Embryonic facial prominence (tissue), 1 donor: ENCODE data around the gene ENOX1.

Source experiments
- DNase-seq: peaks from one replicate; pipeline ENCODE4 v3.0.0-alpha.2; 2016; ENCODE audit errors: extremely low spot score

The ENOX1 gene

GRCh38 chr13:43608400-43609137 is 178.2 kb downstream of the ENOX1 start:
- no peak for DNase-seq

- no peak for DNase-seq
Observed at GRCh38 chr13:43597599-43597945, 189.2 kb downstream of the ENOX1 start.

GRCh38 chr13:43596924-43597598 is 189.7 kb downstream of the ENOX1 start:
- no peak for DNase-seq

- no peak for DNase-seq
Observed at GRCh38 chr13:43596006-43596405, 190.8 kb downstream of the ENOX1 start.

- no peak for DNase-seq
Observed at GRCh38 chr13:43587376-43587775, 199.4 kb downstream of the ENOX1 start.

GRCh38 chr13:43584751-43585150 is 202.0 kb downstream of the ENOX1 start:
- no peak for DNase-seq

- DNase-seq: no peak
Observed at GRCh38 chr13:43583321-43583720, 203.5 kb downstream of the ENOX1 start.

GRCh38 chr13:43580280-43580679 is 206.5 kb downstream of the ENOX1 start:
- DNase-seq: no peak

- DNase-seq: no peak
Observed at GRCh38 chr13:43579321-43579720, 207.5 kb downstream of the ENOX1 start.

- no peak for DNase-seq
Observed at GRCh38 chr13:43574605-43575004, 212.2 kb downstream of the ENOX1 start.

GRCh38 chr13:43573802-43574514 is 212.8 kb downstream of the ENOX1 start:
- DNase-seq: no peak

GRCh38 chr13:43573361-43573740 is 213.4 kb downstream of the ENOX1 start:
- no peak for DNase-seq

GRCh38 chr13:43572656-43573360 is 214.0 kb downstream of the ENOX1 start:
- DNase-seq: no peak

- DNase-seq: no peak
Observed at GRCh38 chr13:43569658-43570057, 217.1 kb downstream of the ENOX1 start.

- no peak for DNase-seq
Observed at GRCh38 chr13:43567608-43568007, 219.2 kb downstream of the ENOX1 start.

- no peak for DNase-seq
Observed at GRCh38 chr13:43564952-43565351, 221.8 kb downstream of the ENOX1 start.

- no peak for DNase-seq
Observed at GRCh38 chr13:43561081-43561480, 225.7 kb downstream of the ENOX1 start.

GRCh38 chr13:43558939-43559338 is 227.8 kb downstream of the ENOX1 start:
- no peak for DNase-seq

- DNase-seq: no peak
Observed at GRCh38 chr13:43558326-43558725, 228.4 kb downstream of the ENOX1 start.

- no peak for DNase-seq
Observed at GRCh38 chr13:43555667-43556066, 231.1 kb downstream of the ENOX1 start.

GRCh38 chr13:43551897-43552456 is 234.8 kb downstream of the ENOX1 start:
- DNase-seq: no peak

GRCh38 chr13:43546816-43547215 is 240.0 kb downstream of the ENOX1 start:
- no peak for DNase-seq
